MCF 10A (cell line): ENCODE data around the gene NMNAT1. TPM values are rescaled to one million over a fixed set of nuclear protein-coding genes. Genes with fewer than 3 reads are reported as not detected.

Source experiments
- BruUV-seq: library from RNA; stranded (reverse); fragments of 400-500 nt; replicated peaks from 2 replicates; lab custom pipeline; 2021; lab: Mats Ljungman, UMichigan
- CTCF ChIA-PET: fragments of 300-600 bp; sonication (Branson Sonifier 250); formaldehyde crosslinking; extraction: SDS; loops from one replicate; lab custom pipeline; 2021; ENCODE audit warnings: antibody characterized with exemption, inconsistent platforms; lab: Yijun Ruan, JAX
- POLR2A ChIA-PET: fragments of 300-600, 350-650 bp; sonication (Branson Sonifier 250); formaldehyde crosslinking; extraction: SDS; loops from one replicate; lab custom pipeline; 2020; ENCODE audit warnings: antibody characterized with exemption, inconsistent platforms; lab: Yijun Ruan, JAX
- DNase-seq: peaks from one replicate; pipeline ENCODE4 v3.0.0-alpha.2; 2018; ENCODE audit not compliant: unreplicated experiment
- H3K27ac Mint-ChIP-seq: one replicate; pipeline ENCODE4 v1.8.0; 2022; ENCODE audit warnings: mild to moderate bottlenecking, low read depth, mixed read lengths; ENCODE audit not compliant: unreplicated experiment
- H3K27me3 Mint-ChIP-seq: one replicate; pipeline ENCODE4 v1.8.0; 2022; ENCODE audit warnings: mixed read lengths; ENCODE audit not compliant: insufficient read depth, unreplicated experiment
- H3K36me3 Mint-ChIP-seq: one replicate; pipeline ENCODE4 v1.8.0; 2022; ENCODE audit warnings: mild to moderate bottlenecking, moderate library complexity, mixed read lengths; ENCODE audit not compliant: insufficient read depth, unreplicated experiment
- H3K4me1 Mint-ChIP-seq: one replicate; pipeline ENCODE4 v1.8.0; 2022; ENCODE audit warnings: mixed read lengths; ENCODE audit not compliant: insufficient read depth, unreplicated experiment
- H3K4me3 Mint-ChIP-seq: one replicate; pipeline ENCODE4 v1.8.0; 2022; ENCODE audit warnings: mild to moderate bottlenecking, moderate library complexity, mixed read lengths; ENCODE audit not compliant: unreplicated experiment
- H3K9me3 Mint-ChIP-seq: one replicate; pipeline ENCODE4 v1.8.0; 2022; ENCODE audit warnings: mixed read lengths; ENCODE audit not compliant: unreplicated experiment
- CTCF ChIP-seq: fragments of 200-600 bp; IDR thresholded peaks from one replicate; pipeline ENCODE4 v1.8.0; 2022; ENCODE audit warnings: antibody characterized with exemption, mild to moderate bottlenecking; ENCODE audit not compliant: unreplicated experiment
- intact Hi-C: fragments of 100-400 bp; cut with micrococcal nuclease; formaldehyde crosslinking; loops from 2 replicates; pipeline ENCODE4 v1.14.1; 2022
- total RNA-seq: library from RNA; stranded (reverse); gene quantifications from 2 replicates; pipeline ENCODE4 v1.2.3, GENCODE V29; 2022

NMNAT1 gene
- total RNA-seq, 1 experiment from 2014 or later = 10.4 TPM

GRCh38 chr1:9985001-9985400 is 41.7 kb downstream of the NMNAT1 start:
- Mint-ChIP-seq H3K4me1 (no peaks in the 10 kb centered on the region), H3K27me3 (no peaks in the 10 kb centered on the region), H3K9me3 (no peaks in the 10 kb centered on the region), H3K36me3 (peaks cover 44% of the 10 kb centered on the region), H3K4me3 (no peak overlapping the region), H3K27ac (no peak overlapping the region)
- CTCF ChIA-PET = interaction anchor here (0.6 kb wide), 1 partner anchor 110 kb away, joined by 3 read pairs; no protein-coding TSS in a partner anchor
- no peak for TF ChIP-seq CTCF
- BruUV-seq = no TSS peak
- intact Hi-C loops = no loop called here
- DNase-seq = no peak
- POLR2A ChIA-PET = no interaction called here

DNA sequence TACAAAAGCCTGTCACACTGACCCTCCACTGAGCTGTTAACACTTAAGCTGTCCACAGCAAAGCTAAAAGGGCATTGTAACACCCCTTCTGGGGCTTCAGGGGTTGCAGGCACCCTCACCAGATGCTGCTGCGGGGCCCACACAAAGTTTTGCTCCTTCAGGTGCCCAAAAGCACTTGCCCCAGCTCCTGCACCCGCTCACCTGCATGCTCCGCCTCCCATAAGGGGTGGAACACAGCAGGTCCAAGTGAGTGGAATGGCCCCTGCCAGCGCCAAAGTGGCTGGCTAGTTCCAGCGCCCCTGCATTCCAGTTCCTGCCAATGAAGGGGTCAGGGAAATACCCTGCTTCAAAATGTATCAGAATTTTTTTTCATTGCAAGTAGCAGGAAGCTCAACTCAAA is 46.5 kb downstream of the NMNAT1 start:
- H3K9me3 Mint-ChIP-seq = no peaks in the 10 kb centered on the region
- no peaks in the 10 kb centered on the region for H3K4me1 Mint-ChIP-seq
- H3K36me3 Mint-ChIP-seq = peaks cover 1% of the 10 kb centered on the region
- no peaks in the 10 kb centered on the region for H3K27me3 Mint-ChIP-seq
- CTCF ChIA-PET = interaction anchor here (0.6 to 0.9 kb wide), 3 partner anchors 40 to 440 kb away, joined by 3 to 6 read pairs (median 4); no protein-coding TSS in a partner anchor
- intact Hi-C loops = no loop called here
- TF ChIP-seq CTCF = no peak
- H3K27ac Mint-ChIP-seq = no peak overlapping the region
- no peak for DNase-seq
- POLR2A ChIA-PET = interaction anchor here (0.6 to 1.1 kb wide), 3 partner anchors 21 to 137 kb away, joined by 3 to 5 read pairs (median 3); no protein-coding TSS in a partner anchor
- BruUV-seq = no TSS peak
- H3K4me3 Mint-ChIP-seq = no peak overlapping the region

GRCh38 chr1:9990944-9991343 is 47.7 kb downstream of the NMNAT1 start:
- ChIA-PET POLR2A (interaction anchor here (1.1 kb wide), 1 partner anchor 20 kb away, joined by 5 read pairs; no protein-coding TSS in a partner anchor), CTCF (no interaction called here)
- Mint-ChIP-seq H3K4me3 (no peak overlapping the region), H3K36me3 (no peaks in the 10 kb centered on the region), H3K9me3 (no peaks in the 10 kb centered on the region), H3K27me3 (no peaks in the 10 kb centered on the region), H3K27ac (no peak overlapping the region), H3K4me1 (no peaks in the 10 kb centered on the region)
- TF ChIP-seq CTCF = no peak
- DNase-seq = peak; percentile 13
- intact Hi-C loops = no loop called here
- no TSS peak for BruUV-seq

- ChIA-PET CTCF (interaction anchor here (0.6 kb wide), 1 partner anchor 24 kb away, joined by 3 read pairs; no protein-coding TSS in a partner anchor), POLR2A (interaction anchor here (0.8 to 1.0 kb wide), 2 partner anchors 32 to 41 kb away, joined by 3 read pairs; no protein-coding TSS in a partner anchor)
- no peaks in the 10 kb centered on the region for H3K36me3 Mint-ChIP-seq
- TF ChIP-seq CTCF = no peak
- H3K4me1 Mint-ChIP-seq = peaks cover 5% of the 10 kb centered on the region
- peaks cover 10% of the 10 kb centered on the region for H3K27me3 Mint-ChIP-seq
- H3K9me3 Mint-ChIP-seq = no peaks in the 10 kb centered on the region
- no TSS peak for BruUV-seq
- intact Hi-C loops = no loop called here
- no peak overlapping the region for H3K27ac Mint-ChIP-seq
- H3K4me3 Mint-ChIP-seq = no peak overlapping the region
- DNase-seq = no peak
Observed at GRCh38 chr1:9992910-9993309, 49.6 kb downstream of the NMNAT1 start.
